KMS-11 (cell line): Measurements from ENCODE around the gene RRP36.
A peak's percentile ranks its signal among the peaks of the same experiment; 100 is the strongest.

Experiments used
- H2AFZ ChIP-seq: fragments of 200-600 bp; sonication (generic); 2 replicates; pipeline ENCODE4 v1.6.1; 2016; ENCODE audit warnings: antibody characterized with exemption, mixed run types, low read depth
- H3K27ac ChIP-seq: fragments of 200-600 bp; sonication (generic); 2 replicates; pipeline ENCODE4 v1.6.1; 2016; ENCODE audit warnings: mild to moderate bottlenecking, mixed run types
- H3K27me3 ChIP-seq: fragments of 200-600 bp; sonication (generic); 2 replicates; pipeline ENCODE4 v1.6.1; 2017; ENCODE audit warnings: mild to moderate bottlenecking, low read depth, mixed run types, moderate library complexity; ENCODE audit not compliant: insufficient read depth
- H3K36me3 ChIP-seq: fragments of 200-600 bp; sonication (generic); 2 replicates; pipeline ENCODE4 v1.6.1; 2017; ENCODE audit warnings: mild to moderate bottlenecking, mixed run types; ENCODE audit not compliant: insufficient read depth
- H3K4me1 ChIP-seq: fragments of 200-600 bp; sonication (generic); 2 replicates; pipeline ENCODE4 v1.6.1; 2016; ENCODE audit warnings: mild to moderate bottlenecking, low read depth, mixed run types; ENCODE audit not compliant: poor library complexity, severe bottlenecking
- H3K4me2 ChIP-seq: fragments of 200-600 bp; sonication (generic); 2 replicates; pipeline ENCODE4 v1.7.0; 2016; ENCODE audit warnings: mild to moderate bottlenecking, mixed run types
- H3K4me3 ChIP-seq: fragments of 200-600 bp; sonication (generic); IDR thresholded peaks from 2 replicates; pipeline ENCODE4 v1.6.1; 2017; ENCODE audit warnings: low read depth, low read length, mixed read lengths; ENCODE audit not compliant: insufficient read depth
- H3K79me2 ChIP-seq: fragments of 200-600 bp; sonication (generic); 2 replicates; pipeline ENCODE4 v1.6.1; 2016; ENCODE audit warnings: low read depth, mixed run types; ENCODE audit not compliant: insufficient read depth
- H3K9ac ChIP-seq: fragments of 200-600 bp; sonication (generic); 2 replicates; pipeline ENCODE4 v1.6.1; 2016; ENCODE audit warnings: mild to moderate bottlenecking, mixed run types
- H4K20me1 ChIP-seq: fragments of 200-600 bp; sonication (generic); 2 replicates; pipeline ENCODE4 v1.6.1; 2016; ENCODE audit warnings: mild to moderate bottlenecking, mixed run types; ENCODE audit not compliant: insufficient read depth
- TF ChIP-seq, protein P1 (sequence below): fragments of 200-600 bp; sonication (generic); conservative IDR thresholded peaks from 2 replicates; pipeline ENCODE4 v1.6.1; 2017; ENCODE audit warnings: low read depth, mild to moderate bottlenecking, antibody characterized with exemption, low read length, moderate library complexity, mixed read lengths

Gene RRP36

DNA sequence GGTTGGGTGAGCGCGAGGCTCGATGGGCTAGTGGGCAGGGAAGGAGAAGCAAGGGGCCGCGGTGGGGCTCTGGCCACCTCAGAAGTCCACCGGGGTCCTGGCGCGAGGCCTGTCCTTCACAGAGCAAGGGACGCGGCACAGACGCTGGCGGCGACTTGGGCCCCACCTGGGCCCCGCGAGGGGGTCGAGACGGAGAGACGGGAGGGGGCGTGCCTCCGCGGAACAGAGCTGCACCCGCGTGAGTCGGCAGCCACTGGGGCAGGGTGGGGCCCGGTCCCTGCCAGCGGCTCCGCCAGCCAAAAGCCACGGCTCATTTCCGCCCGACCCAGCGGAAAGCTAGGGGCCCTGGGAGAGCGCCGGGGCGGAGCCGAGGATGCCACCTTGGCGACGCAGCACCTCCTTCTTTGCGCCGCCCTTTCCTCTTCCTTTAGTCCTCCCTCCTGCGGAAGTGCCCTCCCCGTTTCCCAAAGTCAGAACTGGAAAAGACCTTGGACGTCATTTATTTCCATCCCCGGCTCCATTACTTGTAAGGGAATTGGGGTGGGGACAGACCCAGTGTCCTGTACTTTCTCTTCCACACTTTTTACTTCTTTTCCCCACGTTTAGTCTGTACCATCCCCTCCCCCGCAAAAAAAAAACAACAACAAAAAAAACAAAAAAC lies 32.3 kb downstream of the RRP36 start, which contains the start of gene CUL7:
TSS of gene CUL7 (minus strand) at position 307 of the 661 bp plus-strand sequence. CDS start 1,063 bp downstream, outside the sequence.
- Histone ChIP-seq H3K9ac (peak within 1 kb of the TSS; percentile 79), H3K27me3 (no peaks in the 10 kb centered on the region), H3K4me1 (peaks cover 21% of the 10 kb centered on the region), H3K36me3 (no peaks in the 10 kb centered on the region), H2AFZ (peak within 1 kb of the TSS; percentile 55; the same call in 1 of the 2 replicates), H3K27ac (peak within 1 kb of the TSS; percentile 47), H4K20me1 (no peaks in the 10 kb centered on the region), H3K4me3 (no peak within 1 kb of the TSS), H3K79me2 (peaks cover 18% of the 10 kb centered on the region), H3K4me2 (peak within 1 kb of the TSS; percentile 74)
- TF ChIP-seq, protein P1, sequence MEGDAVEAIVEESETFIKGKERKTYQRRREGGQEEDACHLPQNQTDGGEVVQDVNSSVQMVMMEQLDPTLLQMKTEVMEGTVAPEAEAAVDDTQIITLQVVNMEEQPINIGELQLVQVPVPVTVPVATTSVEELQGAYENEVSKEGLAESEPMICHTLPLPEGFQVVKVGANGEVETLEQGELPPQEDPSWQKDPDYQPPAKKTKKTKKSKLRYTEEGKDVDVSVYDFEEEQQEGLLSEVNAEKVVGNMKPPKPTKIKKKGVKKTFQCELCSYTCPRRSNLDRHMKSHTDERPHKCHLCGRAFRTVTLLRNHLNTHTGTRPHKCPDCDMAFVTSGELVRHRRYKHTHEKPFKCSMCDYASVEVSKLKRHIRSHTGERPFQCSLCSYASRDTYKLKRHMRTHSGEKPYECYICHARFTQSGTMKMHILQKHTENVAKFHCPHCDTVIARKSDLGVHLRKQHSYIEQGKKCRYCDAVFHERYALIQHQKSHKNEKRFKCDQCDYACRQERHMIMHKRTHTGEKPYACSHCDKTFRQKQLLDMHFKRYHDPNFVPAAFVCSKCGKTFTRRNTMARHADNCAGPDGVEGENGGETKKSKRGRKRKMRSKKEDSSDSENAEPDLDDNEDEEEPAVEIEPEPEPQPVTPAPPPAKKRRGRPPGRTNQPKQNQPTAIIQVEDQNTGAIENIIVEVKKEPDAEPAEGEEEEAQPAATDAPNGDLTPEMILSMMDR: no peak

DNA sequence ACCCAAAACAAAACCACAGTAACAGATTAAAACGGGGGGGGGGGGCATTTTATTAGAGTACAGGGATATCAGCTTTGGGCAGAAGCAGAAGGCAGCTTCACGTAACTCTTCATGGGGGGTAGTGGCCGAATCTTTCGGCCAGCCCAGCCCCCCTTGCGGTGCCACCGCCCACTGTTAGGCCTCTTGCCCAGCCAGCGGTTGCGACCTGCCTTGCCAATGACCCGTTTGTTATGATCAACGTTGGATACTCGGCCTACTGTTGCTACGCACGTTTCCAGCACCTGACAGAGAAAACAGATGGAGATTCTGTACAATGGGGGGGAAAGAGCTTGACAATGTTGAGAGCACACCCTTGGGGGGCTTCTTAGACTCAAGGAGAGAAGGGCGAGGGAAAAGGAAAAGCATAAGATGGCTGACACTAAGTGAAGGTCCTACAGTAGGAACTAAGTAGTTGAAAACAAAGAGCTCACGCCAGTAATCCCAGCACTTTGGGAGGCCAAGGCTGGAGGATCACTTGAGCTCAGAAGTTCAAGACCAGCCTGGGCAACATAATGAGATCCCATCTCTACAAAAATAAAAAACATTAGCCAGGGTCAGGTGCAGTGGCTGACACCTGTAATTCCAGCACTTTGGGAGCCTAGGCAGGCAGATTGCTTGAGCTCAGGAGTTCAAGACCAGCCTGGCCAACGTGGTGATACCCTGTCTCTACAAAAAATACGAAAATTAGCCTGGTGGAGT lies 33.0 kb downstream of the RRP36 start:
- H3K9ac ChIP-seq: peak overlapping the region; percentile 79; the same call in 1 of the 2 replicates
- peak overlapping the region; percentile 55; the same call in 1 of the 2 replicates for H2AFZ ChIP-seq
- no peaks in the 10 kb centered on the region for H3K27me3 ChIP-seq
- H3K4me3 ChIP-seq: no peak overlapping the region
- H4K20me1 ChIP-seq: no peaks in the 10 kb centered on the region
- H3K4me1 ChIP-seq: peaks cover 21% of the 10 kb centered on the region
- 0 out of 2 replicates have a peak overlapping the region, but pooled peaks have one; percentile 47 for H3K27ac ChIP-seq
- TF ChIP-seq, protein P1: no peak
- H3K4me2 ChIP-seq: peak overlapping the region; percentile 16; the same call in 1 of the 2 replicates
- H3K79me2 ChIP-seq: peaks cover 22% of the 10 kb centered on the region
- H3K36me3 ChIP-seq: no peaks in the 10 kb centered on the region

DNA sequence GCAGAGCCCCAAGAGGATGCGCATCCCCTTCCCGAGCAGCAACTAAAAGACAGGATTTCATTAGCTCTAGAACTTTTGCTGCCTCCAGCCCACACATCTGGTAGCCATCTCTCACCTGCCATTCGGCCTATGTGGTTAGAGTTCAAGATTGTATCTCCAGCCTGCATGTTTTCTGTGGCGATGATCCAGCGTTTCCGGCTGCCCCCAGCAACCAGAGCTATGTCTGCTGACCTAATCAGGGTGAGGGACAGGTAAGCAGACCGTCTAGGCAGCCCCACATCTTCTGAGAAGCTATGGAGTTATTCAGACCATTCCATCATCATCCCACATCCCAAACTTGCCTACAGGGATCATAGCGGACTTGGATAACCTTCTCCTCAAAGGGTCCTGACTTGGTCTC lies 34.5 kb downstream of the RRP36 start:
- no peaks in the 10 kb centered on the region for H4K20me1 ChIP-seq
- no peaks in the 10 kb centered on the region for H3K27me3 ChIP-seq
- H2AFZ ChIP-seq: no peak overlapping the region
- TF ChIP-seq, protein P1: no peak
- H3K79me2 ChIP-seq: peaks cover 22% of the 10 kb centered on the region
- H3K27ac ChIP-seq: no peak overlapping the region
- no peak overlapping the region for H3K4me2 ChIP-seq
- H3K9ac ChIP-seq: no peak overlapping the region
- H3K4me1 ChIP-seq: peaks cover 28% of the 10 kb centered on the region
- H3K4me3 ChIP-seq: no peak overlapping the region
- no peaks in the 10 kb centered on the region for H3K36me3 ChIP-seq

DNA sequence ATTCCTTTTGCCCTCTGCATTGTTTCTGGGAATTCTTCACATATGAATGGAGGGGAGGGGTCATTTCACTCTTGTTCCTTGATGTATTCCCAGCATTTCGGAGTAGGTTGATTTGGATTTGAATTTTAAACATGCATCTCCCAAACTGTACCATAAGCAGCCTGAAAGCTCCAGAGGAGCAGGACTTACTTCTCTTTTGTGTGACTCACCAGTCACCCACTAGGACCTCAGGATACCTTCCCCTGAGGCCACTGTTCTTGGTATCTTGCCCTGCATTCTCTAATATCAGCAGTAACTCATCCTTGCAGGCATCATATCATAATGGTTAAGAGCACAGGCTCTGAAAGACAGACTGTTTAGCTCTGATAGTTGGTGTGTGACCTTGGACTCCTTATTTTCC lies 37.1 kb downstream of the RRP36 start:
- peak overlapping the region; percentile 7; the same call in 1 of the 2 replicates for H3K27ac ChIP-seq
- peak overlapping the region; percentile 99 for H3K4me2 ChIP-seq
- no peak overlapping the region for H2AFZ ChIP-seq
- TF ChIP-seq, protein P1: no peak
- no peak overlapping the region for H3K4me3 ChIP-seq
- no peaks in the 10 kb centered on the region for H4K20me1 ChIP-seq
- H3K4me1 ChIP-seq: peaks cover 21% of the 10 kb centered on the region
- H3K9ac ChIP-seq: peak overlapping the region; percentile 84; the same call in 1 of the 2 replicates
- H3K36me3 ChIP-seq: no peaks in the 10 kb centered on the region
- H3K27me3 ChIP-seq: no peaks in the 10 kb centered on the region
- peaks cover 13% of the 10 kb centered on the region for H3K79me2 ChIP-seq
